Measurements from ENCODE around the gene ZNF561. TPM values are rescaled to one million over a fixed set of nuclear protein-coding genes. Genes with fewer than 3 reads are reported as not detected.

The ZNF561 gene
- total and polyA plus RNA-seq, 2 donors (not counting 3 experiments of a cell fraction or from before 2014, with no cell fraction given), result 22.8 to 44.9 TPM

DNA sequence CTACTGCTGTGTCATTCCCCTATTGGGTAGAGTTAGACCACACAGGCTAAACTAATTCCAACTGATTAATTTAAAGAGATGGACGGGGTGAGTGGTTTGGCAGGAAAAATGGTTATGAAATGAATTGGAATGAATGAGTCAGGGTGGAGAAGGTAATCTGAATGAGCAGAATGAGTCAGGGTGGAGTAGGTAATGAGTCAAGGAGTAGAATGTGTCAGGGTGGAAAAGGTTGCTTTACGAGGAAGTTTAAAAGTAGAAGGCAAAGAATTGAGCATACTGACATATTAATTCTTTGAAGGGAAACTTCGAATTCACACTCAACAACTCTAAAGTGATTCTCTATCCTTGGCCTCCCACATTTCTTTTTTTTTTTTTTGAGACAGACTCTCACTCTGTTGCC, 24.0 kb downstream of the ZNF561 start:
- Histone ChIP-seq H4K20me1 (replicated peaks; ENCODE audit: control insufficient read depth, extremely low read depth, insufficient read depth, low read length) (no peaks in the 10 kb centered on the region), H2AFZ (ENCODE audit: low read depth, low read length) (no peak overlapping the region), H3K27ac (ENCODE audit: insufficient read depth, low read depth, low read length) (no peak overlapping the region), H3K9me1 (replicated peaks; ENCODE audit: control insufficient read depth, extremely low read depth, insufficient read depth, low read length) (no peaks in the 10 kb centered on the region), H3K4me2 (ENCODE audit: insufficient read depth, low read length) (no peak overlapping the region), H3K4me1 (ENCODE audit: control insufficient read depth, extremely low read depth, insufficient read depth, low read length) (no peaks in the 10 kb centered on the region), H3K79me2 (ENCODE audit: control insufficient read depth, insufficient read depth, low read length) (no peaks in the 10 kb centered on the region), H3K9ac (replicated peaks; ENCODE audit: extremely low read depth, insufficient read depth, low read length) (no peak overlapping the region), H3K4me3 (replicated peaks in 1 of 3; ENCODE audit: insufficient read depth in 1 of 3, low read depth in 1 of 3, low read length in 3 of 3) (no peak overlapping the region), H3K36me3 (ENCODE audit: control insufficient read depth in 2 of 2, extremely low read depth in 1 of 2, insufficient read depth in 2 of 2, low read length in 2 of 2) (no peaks in the 10 kb centered on the region), H3K27me3 (ENCODE audit: control insufficient read depth in 2 of 2, insufficient read depth in 2 of 2, low read length in 2 of 2) (no peaks in the 10 kb centered on the region), H3K9me3 (replicated peaks; ENCODE audit: control insufficient read depth, insufficient read depth, low read length) (no peaks in the 10 kb centered on the region)
- dilution Hi-C loops (cut with MboI; ENCODE audit: extremely low pct_ligation_motif_present, low sequenced_read_pairs), result no loop called here
- ChIA-PET CTCF (no interaction called here), POLR2A (no interaction called here)
- no TSS peak for BruUV-seq (replicated peaks)
- DNase-seq (ENCODE audit: low read depth, low spot score), result peak; percentile 9
- no peak for FAIRE-seq
- intact Hi-C loops (cut with micrococcal nuclease), result no loop called here
- TF ChIP-seq FOS (IDR thresholded peaks at IDR 0.05; ENCODE audit: borderline replicate concordance, insufficient read depth, low read length) (peak; percentile 75), GATA2 (IDR thresholded peaks at IDR 0.05; ENCODE audit: insufficient read depth, insufficient read length, low read depth, low read length) (no peak)

DNA sequence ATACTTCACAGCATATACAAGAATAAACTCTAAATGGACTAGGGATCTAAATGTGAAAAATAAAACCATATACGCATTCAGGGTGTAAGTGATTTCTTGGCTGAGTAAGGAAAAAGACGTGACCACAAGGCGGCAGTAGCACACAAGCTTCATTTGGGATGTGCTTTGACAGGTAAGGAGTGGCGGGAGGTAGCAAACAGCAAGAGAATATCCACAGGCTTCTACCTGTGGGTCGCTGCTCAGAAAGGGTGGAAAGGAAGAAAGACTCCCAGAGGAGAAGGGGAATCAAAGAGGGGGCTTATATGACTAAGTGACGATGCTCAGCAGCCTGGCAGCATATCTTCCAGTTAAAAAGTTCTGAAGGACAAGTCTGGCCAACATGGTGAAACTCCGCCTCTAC, 34.3 kb downstream of the ZNF561 start:
- BruUV-seq (replicated peaks), result no TSS peak
- dilution Hi-C loops (cut with MboI; ENCODE audit: extremely low pct_ligation_motif_present, low sequenced_read_pairs) (no loop called here), intact Hi-C loops (cut with micrococcal nuclease) (loop anchor here (1.0 to 10.0 kb wide), 3 partner anchors 210 to 382 kb away; no protein-coding TSS in a partner anchor)
- Histone ChIP-seq H3K4me2 (ENCODE audit: insufficient read depth, low read length) (no peak overlapping the region), H3K9ac (replicated peaks; ENCODE audit: extremely low read depth, insufficient read depth, low read length) (no peak overlapping the region), H4K20me1 (replicated peaks; ENCODE audit: control insufficient read depth, extremely low read depth, insufficient read depth, low read length) (no peaks in the 10 kb centered on the region), H3K27me3 (ENCODE audit: control insufficient read depth in 2 of 2, insufficient read depth in 2 of 2, low read length in 2 of 2) (peaks cover 0 to 2% of the 10 kb centered on the region in 2 experiments), H3K27ac (ENCODE audit: insufficient read depth, low read depth, low read length) (no peak overlapping the region), H3K36me3 (ENCODE audit: control insufficient read depth in 2 of 2, extremely low read depth in 1 of 2, insufficient read depth in 2 of 2, low read length in 2 of 2) (no peaks in the 10 kb centered on the region), H3K79me2 (ENCODE audit: control insufficient read depth, insufficient read depth, low read length) (peaks cover 23% of the 10 kb centered on the region), H3K4me3 (replicated peaks in 1 of 3; ENCODE audit: insufficient read depth in 1 of 3, low read depth in 1 of 3, low read length in 3 of 3) (no peak overlapping the region), H3K4me1 (ENCODE audit: control insufficient read depth, extremely low read depth, insufficient read depth, low read length) (no peaks in the 10 kb centered on the region), H3K9me1 (replicated peaks; ENCODE audit: control insufficient read depth, extremely low read depth, insufficient read depth, low read length) (no peaks in the 10 kb centered on the region), H3K9me3 (replicated peaks; ENCODE audit: control insufficient read depth, insufficient read depth, low read length) (no peaks in the 10 kb centered on the region), H2AFZ (ENCODE audit: low read depth, low read length) (no peak overlapping the region)
- ChIA-PET POLR2A (interaction anchor here (0.5 kb wide), 1 partner anchor 49 kb away, joined by 5 read pairs; no protein-coding TSS in a partner anchor), CTCF (interaction anchor here (0.5 to 2.3 kb wide), 13 partner anchors 12 to 382 kb away, joined by 3 to 10 read pairs (median 4); partner anchors contain the start of genes ZNF561 and ZNF699)
- DNase-seq (ENCODE audit: low read depth, low spot score) (peak; percentile 75), FAIRE-seq (peak; percentile 42)
- TF ChIP-seq, protein P1, sequence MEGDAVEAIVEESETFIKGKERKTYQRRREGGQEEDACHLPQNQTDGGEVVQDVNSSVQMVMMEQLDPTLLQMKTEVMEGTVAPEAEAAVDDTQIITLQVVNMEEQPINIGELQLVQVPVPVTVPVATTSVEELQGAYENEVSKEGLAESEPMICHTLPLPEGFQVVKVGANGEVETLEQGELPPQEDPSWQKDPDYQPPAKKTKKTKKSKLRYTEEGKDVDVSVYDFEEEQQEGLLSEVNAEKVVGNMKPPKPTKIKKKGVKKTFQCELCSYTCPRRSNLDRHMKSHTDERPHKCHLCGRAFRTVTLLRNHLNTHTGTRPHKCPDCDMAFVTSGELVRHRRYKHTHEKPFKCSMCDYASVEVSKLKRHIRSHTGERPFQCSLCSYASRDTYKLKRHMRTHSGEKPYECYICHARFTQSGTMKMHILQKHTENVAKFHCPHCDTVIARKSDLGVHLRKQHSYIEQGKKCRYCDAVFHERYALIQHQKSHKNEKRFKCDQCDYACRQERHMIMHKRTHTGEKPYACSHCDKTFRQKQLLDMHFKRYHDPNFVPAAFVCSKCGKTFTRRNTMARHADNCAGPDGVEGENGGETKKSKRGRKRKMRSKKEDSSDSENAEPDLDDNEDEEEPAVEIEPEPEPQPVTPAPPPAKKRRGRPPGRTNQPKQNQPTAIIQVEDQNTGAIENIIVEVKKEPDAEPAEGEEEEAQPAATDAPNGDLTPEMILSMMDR (IDR thresholded peaks at IDR 0.05; ENCODE audit: extremely low read depth in 1 of 2, insufficient read depth in 1 of 2, low read depth in 1 of 2, low read length in 2 of 2), result peak; percentile 54 to 66
- TF ChIP-seq, protein P2, sequence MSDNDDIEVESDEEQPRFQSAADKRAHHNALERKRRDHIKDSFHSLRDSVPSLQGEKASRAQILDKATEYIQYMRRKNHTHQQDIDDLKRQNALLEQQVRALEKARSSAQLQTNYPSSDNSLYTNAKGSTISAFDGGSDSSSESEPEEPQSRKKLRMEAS (IDR thresholded peaks at IDR 0.05; ENCODE audit: insufficient read depth, insufficient read length), result no peak
- TF ChIP-seq FOS (IDR thresholded peaks at IDR 0.05; ENCODE audit: borderline replicate concordance, insufficient read depth, low read length) (no peak), POLR2AphosphoS5 (IDR thresholded peaks at IDR 0.05; ENCODE audit: insufficient read depth, low read depth, low read length) (no peak), MYC (IDR thresholded peaks at IDR 0.05; ENCODE audit: low read depth, low read length) (no peak), GATA2 (IDR thresholded peaks at IDR 0.05; ENCODE audit: insufficient read depth, insufficient read length, low read depth, low read length) (no peak), EZH2 (IDR thresholded peaks at IDR 0.05; ENCODE audit: borderline replicate concordance, low read depth, low read length, severe bottlenecking) (no peak)

Measured in endothelial cell of umbilical vein (primary cell).